ENCODE measurements around the gene MSANTD1.
A peak's percentile ranks its signal among the peaks of the same experiment; 100 is the strongest.

Gene MSANTD1

GRCh38 chr4:3229964-3230363 is 19.0 kb upstream of the MSANTD1 start:
- no peak for TF ChIP-seq PAX5 (IDR thresholded peaks at IDR 0.05; ENCODE audit: insufficient read depth, low read length, severe bottlenecking)
- no peak for TF ChIP-seq TAF1 (IDR thresholded peaks at IDR 0.05; ENCODE audit: low read depth, low read length)
- TF ChIP-seq POU2F2 (IDR thresholded peaks at IDR 0.05; ENCODE audit: low read depth, low read length) = no peak
- TF ChIP-seq POLR2AphosphoS5 (IDR thresholded peaks at IDR 0.05; ENCODE audit: low read depth, low read length) = no peak
- no peak for TF ChIP-seq POLR2A (IDR thresholded peaks at IDR 0.05; ENCODE audit: low read depth, low read length)
- no peak for TF ChIP-seq SPI1 (IDR thresholded peaks at IDR 0.05; ENCODE audit: low read depth, low read length)
- FAIRE-seq (no peak), DNase-seq (ENCODE audit: insufficient read length, low spot score) (no peak)

DNA sequence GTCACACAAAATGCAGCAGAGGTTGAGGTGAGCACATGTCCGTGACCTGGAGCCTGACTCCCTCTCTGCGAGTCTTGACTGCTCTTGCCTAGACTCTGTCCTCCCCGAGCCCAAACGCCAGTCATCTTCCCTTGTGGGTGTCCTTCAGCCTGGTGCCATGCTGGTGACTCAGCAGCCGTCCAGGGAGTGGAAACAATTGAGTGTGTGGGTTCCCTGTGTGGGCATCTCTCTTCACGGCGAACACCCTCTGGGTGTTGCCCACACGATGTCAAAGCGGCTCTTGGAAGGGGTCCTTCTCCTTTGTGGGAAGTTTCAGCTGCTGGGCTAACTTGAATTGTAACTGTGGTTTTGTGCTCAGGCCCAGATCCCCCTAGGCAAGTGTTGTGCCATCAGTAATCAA is 17.5 kb upstream of the MSANTD1 start:
- TF ChIP-seq TAF1 (IDR thresholded peaks at IDR 0.05; ENCODE audit: low read depth, low read length) (no peak), POLR2A (IDR thresholded peaks at IDR 0.05; ENCODE audit: low read depth, low read length) (no peak), POLR2AphosphoS5 (IDR thresholded peaks at IDR 0.05; ENCODE audit: low read depth, low read length) (no peak), SPI1 (IDR thresholded peaks at IDR 0.05; ENCODE audit: low read depth, low read length) (no peak), PAX5 (IDR thresholded peaks at IDR 0.05; ENCODE audit: insufficient read depth, low read length, severe bottlenecking) (no peak), POU2F2 (IDR thresholded peaks at IDR 0.05; ENCODE audit: low read depth, low read length) (no peak)
- no peak for FAIRE-seq
- no peak for DNase-seq (ENCODE audit: insufficient read length, low spot score)

DNA sequence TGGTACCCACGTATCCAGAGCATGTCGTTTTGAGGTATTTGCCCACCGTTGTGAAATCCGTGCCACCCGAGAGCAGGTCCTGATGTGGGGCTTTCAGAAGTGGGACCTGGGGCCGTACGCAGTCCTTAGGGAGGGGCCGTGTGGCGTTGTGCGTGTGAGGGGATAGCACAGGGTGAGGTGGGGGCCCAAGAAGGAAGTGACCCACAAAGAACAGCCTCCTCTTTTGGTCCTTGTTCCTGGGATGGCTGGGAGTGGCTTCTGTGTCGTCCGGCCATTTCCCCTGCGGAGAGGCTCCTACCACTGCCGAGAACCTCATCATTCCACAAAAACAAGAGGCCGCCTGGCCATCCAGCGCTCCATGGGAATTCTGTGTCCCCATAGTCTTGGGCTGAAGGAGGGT is 17.0 kb upstream of the MSANTD1 start:
- no peak for FAIRE-seq
- TF ChIP-seq SPI1 (IDR thresholded peaks at IDR 0.05; ENCODE audit: low read depth, low read length) (no peak), POLR2A (IDR thresholded peaks at IDR 0.05; ENCODE audit: low read depth, low read length) (no peak), POU2F2 (IDR thresholded peaks at IDR 0.05; ENCODE audit: low read depth, low read length) (no peak), TAF1 (IDR thresholded peaks at IDR 0.05; ENCODE audit: low read depth, low read length) (no peak), POLR2AphosphoS5 (IDR thresholded peaks at IDR 0.05; ENCODE audit: low read depth, low read length) (no peak), PAX5 (IDR thresholded peaks at IDR 0.05; ENCODE audit: insufficient read depth, low read length, severe bottlenecking) (no peak)
- no peak for DNase-seq (ENCODE audit: insufficient read length, low spot score)

- DNase-seq (ENCODE audit: insufficient read length, low spot score) = no peak
- no peak for FAIRE-seq
- TF ChIP-seq SPI1 (IDR thresholded peaks at IDR 0.05; ENCODE audit: low read depth, low read length) = no peak
- no peak for TF ChIP-seq TAF1 (IDR thresholded peaks at IDR 0.05; ENCODE audit: low read depth, low read length)
- TF ChIP-seq POLR2AphosphoS5 (IDR thresholded peaks at IDR 0.05; ENCODE audit: low read depth, low read length) = 0 out of 2 replicates have a peak, but pooled peaks have one; percentile 25
- TF ChIP-seq POLR2A (IDR thresholded peaks at IDR 0.05; ENCODE audit: low read depth, low read length) = no peak
- TF ChIP-seq PAX5 (IDR thresholded peaks at IDR 0.05; ENCODE audit: insufficient read depth, low read length, severe bottlenecking) = no peak
- no peak for TF ChIP-seq POU2F2 (IDR thresholded peaks at IDR 0.05; ENCODE audit: low read depth, low read length)
These were observed 16.1 kb upstream of the MSANTD1 start for GRCh38 chr4:3232871-3233271.

- no peak for TF ChIP-seq PAX5 (IDR thresholded peaks at IDR 0.05; ENCODE audit: insufficient read depth, low read length, severe bottlenecking)
- TF ChIP-seq SPI1 (IDR thresholded peaks at IDR 0.05; ENCODE audit: low read depth, low read length) = no peak
- no peak for TF ChIP-seq POU2F2 (IDR thresholded peaks at IDR 0.05; ENCODE audit: low read depth, low read length)
- TF ChIP-seq POLR2A (IDR thresholded peaks at IDR 0.05; ENCODE audit: low read depth, low read length) = no peak
- TF ChIP-seq POLR2AphosphoS5 (IDR thresholded peaks at IDR 0.05; ENCODE audit: low read depth, low read length) = no peak
- TF ChIP-seq TAF1 (IDR thresholded peaks at IDR 0.05; ENCODE audit: low read depth, low read length) = no peak
- FAIRE-seq (no peak), DNase-seq (ENCODE audit: insufficient read length, low spot score) (no peak)
These were observed 15.4 kb upstream of the MSANTD1 start for GRCh38 chr4:3233391-3234071.

GRCh38 chr4:3234171-3235029 is 14.6 kb upstream of the MSANTD1 start:
- no peak for TF ChIP-seq TAF1 (IDR thresholded peaks at IDR 0.05; ENCODE audit: low read depth, low read length)
- no peak for TF ChIP-seq PAX5 (IDR thresholded peaks at IDR 0.05; ENCODE audit: insufficient read depth, low read length, severe bottlenecking)
- no peak for TF ChIP-seq POU2F2 (IDR thresholded peaks at IDR 0.05; ENCODE audit: low read depth, low read length)
- no peak for TF ChIP-seq POLR2A (IDR thresholded peaks at IDR 0.05; ENCODE audit: low read depth, low read length)
- TF ChIP-seq SPI1 (IDR thresholded peaks at IDR 0.05; ENCODE audit: low read depth, low read length) = no peak
- TF ChIP-seq POLR2AphosphoS5 (IDR thresholded peaks at IDR 0.05; ENCODE audit: low read depth, low read length) = 0 out of 2 replicates have a peak, but pooled peaks have one; percentile 8
- no peak for FAIRE-seq

GRCh38 chr4:3235030-3235345 is 14.0 kb upstream of the MSANTD1 start:
- FAIRE-seq = no peak
- no peak for DNase-seq (ENCODE audit: insufficient read length, low spot score)
- no peak for TF ChIP-seq TAF1 (IDR thresholded peaks at IDR 0.05; ENCODE audit: low read depth, low read length)
- TF ChIP-seq POU2F2 (IDR thresholded peaks at IDR 0.05; ENCODE audit: low read depth, low read length) = no peak
- TF ChIP-seq POLR2A (IDR thresholded peaks at IDR 0.05; ENCODE audit: low read depth, low read length) = no peak
- TF ChIP-seq PAX5 (IDR thresholded peaks at IDR 0.05; ENCODE audit: insufficient read depth, low read length, severe bottlenecking) = no peak
- TF ChIP-seq SPI1 (IDR thresholded peaks at IDR 0.05; ENCODE audit: low read depth, low read length) = no peak
- no peak for TF ChIP-seq POLR2AphosphoS5 (IDR thresholded peaks at IDR 0.05; ENCODE audit: low read depth, low read length)

More at GRCh38 chr4:3234171-3235029, 14.6 kb upstream of the MSANTD1 start:
- DNase-seq (ENCODE audit: insufficient read length, low spot score) = no peak

DNA sequence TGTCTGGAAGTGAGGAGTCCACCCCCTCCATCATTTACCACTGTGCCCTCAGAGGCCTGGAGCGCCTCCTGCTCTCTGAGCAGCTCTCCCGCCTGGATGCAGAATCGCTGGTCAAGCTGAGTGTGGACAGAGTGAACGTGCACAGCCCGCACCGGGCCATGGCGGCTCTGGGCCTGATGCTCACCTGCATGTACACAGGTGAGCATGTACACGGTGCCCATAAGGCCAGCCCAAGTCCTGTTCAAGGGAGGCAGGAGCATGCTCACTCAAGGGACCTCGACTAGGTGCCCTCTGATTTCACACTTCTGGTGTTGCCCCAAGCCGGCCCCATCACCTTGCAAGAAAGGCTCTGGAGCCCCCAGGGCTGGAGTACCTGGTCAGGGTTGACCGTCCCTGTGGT is 13.4 kb upstream of the MSANTD1 start:
- TF ChIP-seq POLR2A (IDR thresholded peaks at IDR 0.05; ENCODE audit: low read depth, low read length) = no peak
- TF ChIP-seq PAX5 (IDR thresholded peaks at IDR 0.05; ENCODE audit: insufficient read depth, low read length, severe bottlenecking) = no peak
- no peak for TF ChIP-seq TAF1 (IDR thresholded peaks at IDR 0.05; ENCODE audit: low read depth, low read length)
- no peak for TF ChIP-seq POU2F2 (IDR thresholded peaks at IDR 0.05; ENCODE audit: low read depth, low read length)
- TF ChIP-seq SPI1 (IDR thresholded peaks at IDR 0.05; ENCODE audit: low read depth, low read length) = no peak
- TF ChIP-seq POLR2AphosphoS5 (IDR thresholded peaks at IDR 0.05; ENCODE audit: low read depth, low read length) = no peak
- no peak for FAIRE-seq
- DNase-seq (ENCODE audit: insufficient read length, low spot score) = no peak

GRCh38 chr4:3236326-3236878 is 12.6 kb upstream of the MSANTD1 start:
- no peak for TF ChIP-seq TAF1 (IDR thresholded peaks at IDR 0.05; ENCODE audit: low read depth, low read length)
- TF ChIP-seq POLR2AphosphoS5 (IDR thresholded peaks at IDR 0.05; ENCODE audit: low read depth, low read length) = no peak
- TF ChIP-seq PAX5 (IDR thresholded peaks at IDR 0.05; ENCODE audit: insufficient read depth, low read length, severe bottlenecking) = no peak
- FAIRE-seq (no peak), DNase-seq (ENCODE audit: insufficient read length, low spot score) (no peak)
